Cardiac fibroblast (primary cell): ENCODE measurements around the gene PDE6G.
"Not testable (repeated sequence)": the region's sequence is repeated elsewhere in the genome, so short reads cannot be mapped to it uniquely, and the experiment has no call there.

Experiments used
- DNase-seq, 2 donors: peaks; one replicate each; pipeline versions ENCODE4 v3.0.0 to v3.0.0-alpha.2; 2010; ENCODE audit warnings: low read depth in 2 of 2
- H3K4me3 ChIP-seq, 2 donors: replicated peaks in 1 of 2; 1 replicate in 1 of 2; 2 replicates in 1 of 2; pipeline ENCODE4 v1.5.1; 2011; ENCODE audit warnings: low read depth in 2 of 2, low read length in 2 of 2, mild to moderate bottlenecking in 2 of 2, moderate library complexity in 1 of 2
- CTCF ChIP-seq: IDR thresholded peaks from one replicate; pipeline ENCODE4 v1.5.1; 2011; ENCODE audit warnings: low read depth, mild to moderate bottlenecking, low read length, inconsistent platforms

Gene PDE6G

DNA sequence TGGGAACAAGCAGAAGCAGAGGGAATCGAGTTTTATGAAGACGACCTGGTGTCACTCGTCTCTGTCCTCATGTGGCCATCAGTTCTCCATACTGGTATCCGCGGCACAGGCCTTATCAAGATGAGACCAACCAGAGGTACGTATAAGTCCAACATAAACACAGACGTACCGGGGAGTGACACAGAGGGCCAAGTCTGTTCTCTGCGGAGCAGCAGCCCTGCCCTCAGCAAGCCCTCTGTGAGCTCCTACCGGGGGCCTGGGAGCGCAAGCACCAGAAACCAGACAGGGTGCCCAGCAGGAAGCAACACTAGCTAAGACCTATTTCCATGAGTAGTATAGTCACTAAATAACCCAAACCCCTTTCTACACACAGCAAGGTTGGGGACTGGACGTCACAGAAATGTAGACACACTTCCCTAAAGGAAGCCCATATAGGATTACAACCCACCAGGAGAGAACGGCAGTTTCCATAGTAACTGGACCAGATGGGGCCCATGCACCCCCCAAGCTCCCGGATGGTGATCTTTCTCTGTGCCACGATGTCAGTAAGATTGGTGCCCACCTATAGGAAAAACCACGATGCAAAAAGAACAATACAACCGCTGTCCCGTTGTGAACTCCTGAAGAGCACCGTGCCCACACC, 26.3 kb upstream of the PDE6G start:
- H3K4me3 ChIP-seq: peak overlapping the region; percentile 92 to 98
- peak; percentile 14 to 17 for DNase-seq
- TF ChIP-seq CTCF: no peak

DNA sequence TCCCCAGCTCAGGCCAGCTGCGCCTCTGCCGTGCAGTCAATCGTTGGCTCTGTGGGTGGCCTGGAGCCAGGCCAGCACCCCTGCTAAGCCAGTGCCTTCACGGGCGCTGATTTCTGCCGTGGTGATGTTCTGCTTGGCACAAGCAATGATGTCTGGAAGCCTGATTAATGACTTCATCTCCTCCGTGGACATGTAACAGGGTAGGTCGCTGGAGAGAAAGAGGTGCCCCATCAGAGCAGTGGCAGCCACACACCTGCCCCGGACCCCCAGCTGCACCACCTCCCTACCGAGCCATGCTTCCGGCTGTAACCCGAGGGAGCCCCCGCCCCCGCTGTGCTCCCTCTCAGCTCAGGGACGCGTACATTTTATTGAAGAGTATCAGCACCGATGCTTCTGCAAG, 25.3 kb upstream of the PDE6G start:
- H3K4me3 ChIP-seq: no peak overlapping the region
- DNase-seq: no peak
- TF ChIP-seq CTCF: no peak

DNA sequence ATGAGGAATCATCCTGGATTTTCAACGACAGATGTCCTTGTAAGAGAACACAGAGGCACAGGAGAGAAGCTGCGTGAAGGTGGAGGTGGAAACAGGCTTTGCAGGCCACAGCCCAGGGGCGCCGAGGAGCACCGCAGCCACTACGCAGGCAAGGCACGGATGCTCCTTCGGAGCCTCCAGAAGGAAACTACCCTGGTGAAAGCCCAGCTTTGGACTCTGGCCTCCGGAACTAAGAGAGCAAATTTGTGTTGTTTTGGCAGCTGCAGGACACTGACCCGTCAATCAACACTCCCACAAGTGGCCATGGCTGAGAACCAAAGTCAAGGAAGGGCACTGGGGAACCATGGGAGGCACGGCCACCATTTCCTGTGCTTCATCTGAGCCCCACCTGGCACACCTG, 23.8 kb upstream of the PDE6G start:
- no peak for DNase-seq
- no peak overlapping the region for H3K4me3 ChIP-seq
- no peak for TF ChIP-seq CTCF

DNA sequence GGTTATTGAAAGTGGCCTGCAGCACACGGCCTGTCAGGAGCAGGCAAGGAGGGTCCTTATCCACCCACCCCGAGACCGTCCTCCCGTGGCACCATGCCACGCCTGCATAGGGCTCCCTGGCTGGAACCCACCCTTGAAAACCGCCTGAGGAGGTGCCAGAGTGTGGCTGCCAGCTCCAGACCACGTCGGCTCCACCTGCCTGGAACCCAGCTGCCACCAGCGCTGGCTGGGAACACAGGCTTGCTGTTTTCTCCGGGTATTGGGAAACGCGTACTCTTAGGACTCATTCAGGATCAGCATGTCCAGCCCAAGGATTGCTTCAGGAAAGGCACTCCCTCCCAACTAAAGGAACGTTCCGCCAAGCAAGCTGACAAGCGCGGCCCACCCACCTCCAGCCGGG, 20.6 kb upstream of the PDE6G start:
- no peak for TF ChIP-seq CTCF
- no peak overlapping the region for H3K4me3 ChIP-seq
- DNase-seq: no peak

- peak; percentile 54 for TF ChIP-seq CTCF
- H3K4me3 ChIP-seq: not testable (repeated sequence)
- DNase-seq: peak; percentile 49 to 52
Observed at GRCh38 chr17:81675515-81676221, 19.3 kb upstream of the PDE6G start.

GRCh38 chr17:81673561-81674258, 17.4 kb upstream of the PDE6G start:
- no peak for DNase-seq
- H3K4me3 ChIP-seq: no peak overlapping the region
- TF ChIP-seq CTCF: no peak
